NCI-H2196 (cell line): ENCODE measurements around the gene FXR2.

ENCODE experiments used
- DNase-seq: peaks from one replicate; lab custom pipeline; 2025; ENCODE audit not compliant: unreplicated experiment; lab: John Stamatoyannopoulos, UW

FXR2 gene

DNA sequence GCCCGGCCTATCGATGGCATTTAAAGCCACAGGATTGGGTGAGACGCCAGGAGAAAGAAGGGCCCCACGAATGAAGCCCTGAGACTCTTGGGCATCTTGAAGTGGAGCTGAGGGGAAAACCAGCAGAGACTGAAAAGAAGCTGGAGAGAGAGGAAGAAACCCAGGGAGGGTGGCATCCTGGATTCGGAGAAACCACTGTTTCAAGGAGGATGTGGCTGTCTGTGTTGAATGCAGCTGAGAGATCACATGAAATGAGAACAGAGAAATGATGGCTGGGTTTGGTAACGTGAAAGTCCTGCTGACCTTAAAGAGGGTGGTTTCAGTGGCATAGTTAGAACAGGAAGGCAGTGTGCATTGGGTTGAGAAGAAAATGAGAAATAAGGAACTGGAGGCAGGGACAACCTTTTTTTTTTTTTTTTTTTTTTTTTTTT, 62.1 kb downstream of the FXR2 start:
- no peak for DNase-seq

DNA sequence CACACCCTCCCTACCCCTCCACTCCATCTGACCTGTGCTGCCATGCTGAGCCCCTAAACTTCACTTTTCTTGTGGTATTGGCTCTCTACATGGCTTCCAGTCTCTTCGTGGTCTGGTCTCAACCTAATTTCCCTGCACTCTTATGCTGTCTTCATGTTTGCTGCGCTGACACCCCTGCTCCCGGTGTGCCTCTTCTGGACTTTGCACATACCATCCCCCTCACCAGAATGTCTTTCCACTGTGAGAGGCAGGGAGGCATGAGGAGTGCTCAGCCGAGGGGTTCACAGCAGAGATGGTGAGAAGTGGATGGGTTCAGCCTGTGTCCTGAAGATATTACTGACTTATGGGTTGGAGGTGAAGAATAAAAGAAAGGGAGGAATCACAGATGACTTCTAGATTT, 63.3 kb downstream of the FXR2 start:
- DNase-seq: no peak

DNA sequence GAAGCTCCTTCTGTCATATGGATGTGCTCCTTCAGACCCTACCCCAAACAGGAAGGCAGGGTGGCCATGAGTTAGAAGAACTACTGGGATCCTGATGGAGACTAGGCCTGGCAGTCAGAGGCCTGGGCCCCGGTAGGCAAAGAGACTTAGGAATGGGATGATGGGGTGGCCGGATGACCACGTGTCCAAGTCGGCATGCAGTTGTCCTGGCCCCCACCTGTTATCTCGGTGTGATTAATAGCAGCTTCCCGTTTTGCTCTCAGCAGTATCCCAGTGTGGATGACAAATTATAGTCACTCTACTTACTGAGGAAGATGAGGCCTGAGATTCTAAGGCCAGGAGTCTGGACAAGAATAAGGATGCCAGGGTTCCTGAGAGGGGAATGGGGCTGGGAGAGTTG, 64.4 kb downstream of the FXR2 start:
- DNase-seq: no peak

DNA sequence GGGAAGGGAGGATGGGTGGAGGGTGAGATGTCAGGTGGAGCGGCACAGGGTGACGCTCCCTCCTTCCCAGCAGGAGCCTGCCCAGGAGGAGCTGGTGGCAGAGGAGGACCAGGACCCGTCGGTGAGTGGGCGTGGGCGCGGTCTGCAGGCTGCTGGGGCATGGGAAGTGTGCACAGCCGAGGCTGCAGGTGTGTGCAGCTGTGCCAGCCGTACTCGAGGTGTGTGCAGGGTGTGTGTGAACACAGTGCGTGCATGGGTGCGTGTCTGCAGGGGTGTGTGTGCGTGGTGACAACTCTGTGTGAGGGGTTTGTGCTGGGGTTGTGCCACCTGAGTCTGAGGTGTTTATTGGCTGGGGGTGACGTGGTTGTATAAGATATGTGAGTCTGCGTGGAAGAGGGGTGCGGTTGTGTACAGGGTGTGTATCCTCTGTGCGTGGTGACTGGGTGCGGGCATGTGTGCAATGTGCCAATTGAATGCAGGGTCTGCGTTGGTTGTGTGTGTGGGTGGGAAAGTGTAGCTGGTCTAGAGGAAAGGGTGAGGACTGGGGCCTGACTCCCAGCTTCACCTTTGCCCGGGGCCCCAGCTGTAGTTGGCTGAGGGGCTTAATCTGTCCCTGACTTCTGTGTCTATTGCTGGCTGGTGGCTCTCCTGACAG, 65.2 kb downstream of the FXR2 start:
- no peak for DNase-seq

DNA sequence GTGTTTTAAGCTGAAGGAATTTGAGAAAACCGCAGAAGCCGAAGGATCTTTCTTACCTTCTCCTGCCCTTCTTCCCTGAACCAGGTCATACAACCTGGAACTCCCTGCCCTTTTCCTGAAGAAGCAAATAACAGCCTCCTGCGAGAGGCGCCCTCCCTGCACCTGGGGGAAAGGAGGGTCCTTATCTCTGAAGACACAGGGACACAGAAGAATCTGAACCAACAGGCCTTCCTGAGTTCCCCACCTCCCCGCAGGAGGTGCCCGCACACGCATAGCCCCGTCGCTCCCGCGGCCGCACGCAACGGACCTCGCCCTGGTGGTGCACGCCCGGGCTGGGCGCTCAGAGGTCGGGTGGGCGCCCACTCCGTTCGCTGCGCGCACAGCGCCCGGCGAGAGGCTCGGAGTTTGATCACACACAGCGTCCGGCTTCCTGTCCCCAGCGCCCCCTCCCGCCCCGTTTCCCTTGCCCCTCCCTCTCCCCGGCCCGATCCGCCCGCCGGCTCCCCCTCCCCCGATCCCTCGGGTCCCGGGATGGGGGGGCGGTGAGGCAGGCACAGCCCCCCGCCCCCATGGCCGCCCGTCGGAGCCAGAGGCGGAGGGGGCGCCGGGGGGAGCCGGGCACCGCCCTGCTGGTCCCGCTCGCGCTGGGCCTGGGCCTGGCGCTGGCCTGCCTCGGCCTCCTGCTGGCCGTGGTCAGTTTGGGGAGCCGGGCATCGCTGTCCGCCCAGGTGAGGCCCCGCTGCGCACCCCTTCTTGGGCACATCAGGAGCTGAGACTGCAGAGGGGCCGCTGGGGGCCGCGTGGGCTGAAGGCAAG, 65.9 kb downstream of the FXR2 start, which contains the start of gene TNFSF12:
Gene TNFSF12, plus strand, starts transcription at position 474 of the 816 bp plus-strand sequence. Its CDS starts 96 bp downstream, at position 570.
- no peak for DNase-seq

DNA sequence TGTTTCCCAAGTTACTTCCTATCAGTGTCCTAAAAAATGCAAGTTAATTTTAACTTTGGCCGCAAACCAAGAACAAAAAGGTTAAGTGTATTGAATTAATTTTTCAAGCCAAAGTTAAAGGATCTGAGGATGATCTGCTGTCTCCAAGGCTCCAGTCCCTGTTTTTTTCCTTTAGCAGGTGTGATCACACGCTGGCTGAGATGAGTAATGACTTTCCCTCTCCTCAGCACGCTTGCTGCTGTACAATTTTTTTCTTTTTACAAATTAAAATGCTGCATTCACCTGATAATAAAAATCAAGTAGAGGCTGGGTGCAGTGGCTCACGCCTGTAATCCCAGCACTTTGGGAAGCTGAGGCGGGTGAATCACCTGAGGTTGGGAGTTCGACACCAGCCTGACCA, 69.8 kb downstream of the FXR2 start:
- no peak for DNase-seq
